PC-3 (cell line): ENCODE measurements around the gene SLC1A2. TPM values are rescaled to one million over a fixed set of nuclear protein-coding genes. Genes with fewer than 3 reads are reported as not detected.

Experiments
- ATAC-seq: fragments of 200-7000 bp; cut with Tn5 transposase; 2 replicates; pipeline ENCODE4 v1.9.1; 2020; ENCODE audit warnings: mild to moderate bottlenecking, moderate library complexity
- BruUV-seq: library from RNA; stranded (reverse); fragments of 400-500 nt; replicated peaks from 2 replicates; lab custom pipeline; 2021; lab: Mats Ljungman, UMichigan
- CTCF ChIA-PET: fragments of 300-600 bp; sonication (Branson Sonifier 250); formaldehyde crosslinking; loops from one replicate; lab custom pipeline; 2022; ENCODE audit warnings: antibody characterized with exemption; lab: Charles Lee
- POLR2A ChIA-PET: fragments of 300-600 bp; sonication (Branson Sonifier 250); formaldehyde crosslinking; loops from one replicate; lab custom pipeline; 2022; ENCODE audit warnings: antibody characterized with exemption; ENCODE audit not compliant: unreplicated experiment; lab: Charles Lee
- DNase-seq: peaks from one replicate; pipeline ENCODE4 v3.0.0-alpha.2; 2015
- H2AFZ ChIP-seq: fragments of 300-600 bp; sonication (generic); 2 replicates; pipeline ENCODE4 v1.6.0; 2016; ENCODE audit warnings: antibody characterized with exemption, low read length
- H3F3A ChIP-seq: fragments of 300-600 bp; sonication (generic); one replicate; pipeline ENCODE4 v1.6.0; 2017; ENCODE audit warnings: antibody characterized with exemption, low read length, control low read depth, mild to moderate bottlenecking; ENCODE audit not compliant: unreplicated experiment
- H3K27ac ChIP-seq: fragments of 300-600 bp; sonication (generic); 2 replicates; pipeline ENCODE4 v1.5.1; 2016; ENCODE audit warnings: mild to moderate bottlenecking, low read length
- H3K27me3 ChIP-seq: fragments of 300-600 bp; sonication (generic); 2 replicates; pipeline ENCODE4 v1.6.1; 2016; ENCODE audit warnings: low read length, mixed read lengths
- H3K36me3 ChIP-seq: fragments of 300-600 bp; sonication (generic); 2 replicates; pipeline ENCODE4 v1.6.1; 2016; ENCODE audit warnings: low read depth, mixed run types, low read length, mixed read lengths
- H3K4me1 ChIP-seq: fragments of 300-600 bp; sonication (generic); 2 replicates; pipeline ENCODE4 v1.5.1; 2016; ENCODE audit warnings: low read length; ENCODE audit not compliant: insufficient read depth
- H3K4me2 ChIP-seq: fragments of 300-600 bp; sonication (generic); 2 replicates; pipeline ENCODE4 v1.6.0; 2016; ENCODE audit warnings: low read length
- H3K4me3 ChIP-seq: fragments of 300-600 bp; sonication (generic); 2 replicates; pipeline ENCODE4 v1.5.1; 2016; ENCODE audit warnings: mild to moderate bottlenecking, low read length, mixed read lengths
- H3K79me2 ChIP-seq: fragments of 300-600 bp; sonication (generic); 2 replicates; pipeline ENCODE4 v1.6.1; 2017; ENCODE audit warnings: low read length, mixed read lengths
- H3K9ac ChIP-seq: fragments of 300-600 bp; sonication (generic); 2 replicates; pipeline ENCODE4 v1.6.0; 2016; ENCODE audit warnings: mild to moderate bottlenecking, low read length
- H3K9me2 ChIP-seq: fragments of 300-600 bp; sonication (generic); replicated peaks from 2 replicates; pipeline ENCODE4 v1.6.1; 2016; ENCODE audit warnings: mixed run types, low read length, mixed read lengths
- H3K9me3 ChIP-seq: fragments of 300-600 bp; sonication (generic); 2 replicates; pipeline ENCODE4 v1.6.1; 2016; ENCODE audit warnings: low read length, mixed read lengths
- H4K20me1 ChIP-seq: fragments of 300-600 bp; sonication (generic); 2 replicates; pipeline ENCODE4 v1.6.1; 2016; ENCODE audit warnings: low read length, mixed read lengths
- EZH2 ChIP-seq: fragments of 300-600 bp; sonication (generic); IDR thresholded peaks from one replicate; pipeline ENCODE4 v1.6.1; 2017; ENCODE audit warnings: antibody characterized with exemption, mild to moderate bottlenecking, low read length; ENCODE audit not compliant: unreplicated experiment
- EZH2phosphoT487 ChIP-seq: fragments of 300-600 bp; sonication (generic); IDR thresholded peaks from 2 replicates; pipeline ENCODE4 v1.6.1; 2018; ENCODE audit warnings: mild to moderate bottlenecking, antibody characterized with exemption, low read length, borderline replicate concordance
- intact Hi-C: fragments of 100-400 bp; cut with micrococcal nuclease; formaldehyde crosslinking; loops from 2 replicates; pipeline ENCODE4 v1.9.0; 2023
- total RNA-seq: library from RNA; depleted of rRNA; stranded (reverse); fragments of >200 nt; gene quantifications from 2 replicates; pipeline ENCODE4 v1.2.3, GENCODE V29; 2014
- TF ChIP-seq, protein P1 (sequence below): fragments of 300-600 bp; sonication (generic); conservative IDR thresholded peaks from 2 replicates; pipeline ENCODE4 v1.5.1; 2017; ENCODE audit warnings: antibody characterized with exemption, low read depth, mild to moderate bottlenecking, low read length

SLC1A2 gene
- total RNA-seq, 1 experiment from 2014 or later, result 0.18 TPM

GRCh38 chr11:35272391-35272902, 146.9 kb downstream of the SLC1A2 start:
- Histone ChIP-seq H3K9me2 (no peaks in the 10 kb centered on the region), H3K4me2 (no peak overlapping the region), H3K9ac (no peak overlapping the region), H3K36me3 (no peaks in the 10 kb centered on the region), H2AFZ (no peak overlapping the region), H3K4me3 (no peak overlapping the region), H3K27me3 (no peaks in the 10 kb centered on the region), H3K4me1 (peaks cover 23% of the 10 kb centered on the region), H3K27ac (no peak overlapping the region), H3K9me3 (no peaks in the 10 kb centered on the region), H3F3A (no peaks in the 10 kb centered on the region), H4K20me1 (no peaks in the 10 kb centered on the region), H3K79me2 (no peaks in the 10 kb centered on the region)
- intact Hi-C loops, result no loop called here
- ChIA-PET CTCF (no interaction called here), POLR2A (no interaction called here)
- DNase-seq (no peak), ATAC-seq (no peak)
- no TSS peak for BruUV-seq
- TF ChIP-seq EZH2phosphoT487 (no peak), EZH2 (no peak)
- TF ChIP-seq, protein P1, sequence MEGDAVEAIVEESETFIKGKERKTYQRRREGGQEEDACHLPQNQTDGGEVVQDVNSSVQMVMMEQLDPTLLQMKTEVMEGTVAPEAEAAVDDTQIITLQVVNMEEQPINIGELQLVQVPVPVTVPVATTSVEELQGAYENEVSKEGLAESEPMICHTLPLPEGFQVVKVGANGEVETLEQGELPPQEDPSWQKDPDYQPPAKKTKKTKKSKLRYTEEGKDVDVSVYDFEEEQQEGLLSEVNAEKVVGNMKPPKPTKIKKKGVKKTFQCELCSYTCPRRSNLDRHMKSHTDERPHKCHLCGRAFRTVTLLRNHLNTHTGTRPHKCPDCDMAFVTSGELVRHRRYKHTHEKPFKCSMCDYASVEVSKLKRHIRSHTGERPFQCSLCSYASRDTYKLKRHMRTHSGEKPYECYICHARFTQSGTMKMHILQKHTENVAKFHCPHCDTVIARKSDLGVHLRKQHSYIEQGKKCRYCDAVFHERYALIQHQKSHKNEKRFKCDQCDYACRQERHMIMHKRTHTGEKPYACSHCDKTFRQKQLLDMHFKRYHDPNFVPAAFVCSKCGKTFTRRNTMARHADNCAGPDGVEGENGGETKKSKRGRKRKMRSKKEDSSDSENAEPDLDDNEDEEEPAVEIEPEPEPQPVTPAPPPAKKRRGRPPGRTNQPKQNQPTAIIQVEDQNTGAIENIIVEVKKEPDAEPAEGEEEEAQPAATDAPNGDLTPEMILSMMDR, result no peak

DNA sequence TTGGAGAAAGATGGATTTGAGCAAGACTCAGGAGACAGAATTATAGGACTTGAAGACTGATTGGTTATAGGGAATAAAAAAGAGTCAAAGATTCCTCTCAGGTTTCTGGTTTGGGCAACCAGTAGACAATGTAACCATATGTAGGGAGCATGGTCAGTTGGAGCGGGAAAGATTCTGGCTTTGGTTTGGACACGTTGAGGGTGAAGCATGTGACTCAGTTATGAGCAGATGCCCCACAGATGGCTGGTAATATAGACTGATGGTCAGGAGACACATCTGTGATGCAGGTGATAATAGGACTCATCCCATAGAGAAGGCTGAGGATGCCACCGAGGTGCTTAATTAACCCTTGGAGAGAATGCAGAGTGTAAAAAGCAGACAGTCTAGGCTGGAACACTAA, 148.3 kb downstream of the SLC1A2 start:
- CTCF ChIA-PET, result no interaction called here

GRCh38 chr11:35270342-35270741, 149.0 kb downstream of the SLC1A2 start:
- Histone ChIP-seq H2AFZ (no peak overlapping the region), H3K9me2 (no peaks in the 10 kb centered on the region), H3K79me2 (no peaks in the 10 kb centered on the region), H3K9me3 (no peaks in the 10 kb centered on the region), H3K4me3 (no peak overlapping the region), H3K4me1 (peaks cover 9% of the 10 kb centered on the region), H3K27me3 (no peaks in the 10 kb centered on the region), H4K20me1 (no peaks in the 10 kb centered on the region), H3K9ac (no peak overlapping the region), H3F3A (no peaks in the 10 kb centered on the region), H3K27ac (no peak overlapping the region), H3K36me3 (no peaks in the 10 kb centered on the region), H3K4me2 (no peak overlapping the region)
- ChIA-PET CTCF (no interaction called here), POLR2A (no interaction called here)
- no peak for ATAC-seq
- TF ChIP-seq EZH2phosphoT487 (no peak), EZH2 (no peak)
- TF ChIP-seq, protein P1, result no peak
- no peak for DNase-seq
- intact Hi-C loops, result no loop called here
- no TSS peak for BruUV-seq

More for the DNA sequence above, 148.3 kb downstream of the SLC1A2 start:
- TF ChIP-seq, protein P1, result no peak
- TF ChIP-seq EZH2phosphoT487 (no peak), EZH2 (no peak)
- Histone ChIP-seq H3K9me3 (no peaks in the 10 kb centered on the region), H3K36me3 (no peaks in the 10 kb centered on the region), H3K9me2 (no peaks in the 10 kb centered on the region), H3K79me2 (no peaks in the 10 kb centered on the region), H3F3A (no peaks in the 10 kb centered on the region), H3K27me3 (no peaks in the 10 kb centered on the region), H3K27ac (no peak overlapping the region), H3K4me3 (no peak overlapping the region), H3K4me2 (no peak overlapping the region), H3K4me1 (peaks cover 16% of the 10 kb centered on the region), H3K9ac (no peak overlapping the region), H4K20me1 (no peaks in the 10 kb centered on the region), H2AFZ (no peak overlapping the region)
- intact Hi-C loops, result no loop called here
- POLR2A ChIA-PET, result no interaction called here
- DNase-seq (no peak), ATAC-seq (no peak)
- no TSS peak for BruUV-seq
